Fibroblast of lung (primary cell): ENCODE results near the gene BBS9. TPM values are rescaled to one million over a fixed set of nuclear protein-coding genes. Genes with fewer than 3 reads are reported as not detected.

Experiments
- DNase-seq, 2 donors: peaks; one replicate each; pipeline versions ENCODE4 v3.0.0 to v3.0.0-alpha.2; 2010; ENCODE audit warnings: low read depth in 2 of 2
- H2AFZ ChIP-seq: 2 replicates; pipeline ENCODE4 v1.5.1; 2012; ENCODE audit warnings: low read length, control low read depth, inconsistent platforms
- H3K27ac ChIP-seq: 2 replicates; pipeline ENCODE4 v1.5.1; 2011; ENCODE audit warnings: low read length, control low read depth; ENCODE audit not compliant: insufficient read depth
- H3K27me3 ChIP-seq: 2 replicates; pipeline ENCODE4 v1.5.1; 2011; ENCODE audit warnings: mild to moderate bottlenecking, low read length; ENCODE audit not compliant: control insufficient read depth, insufficient read depth
- H3K36me3 ChIP-seq: 2 replicates; pipeline ENCODE4 v1.5.1; 2011; ENCODE audit warnings: low read length; ENCODE audit not compliant: control insufficient read depth, insufficient read depth
- H3K4me1 ChIP-seq: 2 replicates; pipeline ENCODE4 v1.5.1; 2011; ENCODE audit warnings: low read length; ENCODE audit not compliant: control insufficient read depth, insufficient read depth; ENCODE audit errors: extremely low read depth
- H3K4me2 ChIP-seq: 2 replicates; pipeline ENCODE4 v1.5.1; 2011; ENCODE audit warnings: low read length, control low read depth; ENCODE audit not compliant: insufficient read depth; ENCODE audit errors: extremely low read depth
- H3K4me3 ChIP-seq, 4 experiments: fragments of 200-600 bp in 1 of 4; sonication (generic) in 1 of 4; replicated peaks in 1 of 4; 2 replicates each; pipeline ENCODE4 v1.5.1; 2011 to 2016; ENCODE audit warnings: low read length in 4 of 4, low read depth in 3 of 4, mild to moderate bottlenecking in 3 of 4, control low read depth in 2 of 4, inconsistent platforms in 1 of 4, mixed read lengths in 1 of 4; ENCODE audit not compliant: insufficient read depth in 1 of 4; ENCODE audit errors: control extremely low read depth in 1 of 4
- H3K79me2 ChIP-seq: 2 replicates; pipeline ENCODE4 v1.5.1; 2012; ENCODE audit warnings: mild to moderate bottlenecking, low read length, inconsistent platforms; ENCODE audit not compliant: control insufficient read depth, insufficient read depth
- H3K9ac ChIP-seq: 2 replicates; pipeline ENCODE4 v1.5.1; 2011; ENCODE audit warnings: mild to moderate bottlenecking, low read length, control low read depth; ENCODE audit not compliant: insufficient read depth
- H3K9me3 ChIP-seq: 2 replicates; pipeline ENCODE4 v1.5.1; 2012; ENCODE audit warnings: low read depth, low read length; ENCODE audit not compliant: control insufficient read depth, insufficient read depth
- H4K20me1 ChIP-seq: 2 replicates; pipeline ENCODE4 v1.5.1; 2011; ENCODE audit warnings: low read length; ENCODE audit not compliant: control insufficient read depth, insufficient read depth; ENCODE audit errors: extremely low read depth
- CTCF ChIP-seq, 2 donors: IDR thresholded peaks in 1 of 2; conservative IDR thresholded peaks in 1 of 2; 1 replicate in 1 of 2; 2 replicates in 1 of 2; pipeline ENCODE4 v1.5.1; 2011 to 2012; ENCODE audit warnings: low read length in 2 of 2, control low read depth in 1 of 2, inconsistent platforms in 1 of 2, low read depth in 1 of 2, mild to moderate bottlenecking in 1 of 2
- EZH2 ChIP-seq: IDR thresholded peaks from 2 replicates; pipeline ENCODE4 v1.5.1; 2012; ENCODE audit warnings: low read length, control low read depth, mild to moderate bottlenecking; ENCODE audit errors: missing control alignments
- polyA plus RNA-seq, 2 donors: library from polyadenylated mRNA; depleted of rRNA in 1 of 2; stranded (reverse) in 1 of 2; unstranded in 1 of 2; fragments of >200 nt; gene quantifications; 2 replicates each; pipeline ENCODE4 v1.2.1, GENCODE V29; 2011 to 2012; ENCODE audit warnings: missing spikeins in 1 of 2
- total RNA-seq: library from RNA; depleted of rRNA; stranded (reverse); fragments of >200 nt; gene quantifications from 2 replicates; pipeline ENCODE4 v1.2.1, GENCODE V29; 2014

The BBS9 gene
- total and polyA plus RNA-seq, 2 donors (not counting 1 experiment from before 2014, with no cell fraction given), result 19.1 to 26.9 TPM

- Histone ChIP-seq H3K79me2 (no peaks in the 10 kb centered on the region), H3K4me1 (no peaks in the 10 kb centered on the region), H3K4me2 (no peak overlapping the region), H3K27ac (no peak overlapping the region), H3K4me3 (no peak overlapping the region), H3K27me3 (no peaks in the 10 kb centered on the region), H4K20me1 (no peaks in the 10 kb centered on the region), H3K9me3 (no peaks in the 10 kb centered on the region), H3K9ac (no peak overlapping the region), H2AFZ (no peak overlapping the region), H3K36me3 (no peaks in the 10 kb centered on the region)
- no peak for DNase-seq
- TF ChIP-seq EZH2, result no peak
- no peak for TF ChIP-seq CTCF (conservative IDR thresholded peaks at IDR 0.05 in 1 of 2, IDR thresholded peaks at IDR 0.05 in 1 of 2; ENCODE audit: low read depth in 1 of 2, low read length in 2 of 2)
Observed at GRCh38 chr7:33581236-33581635, 451.9 kb downstream of the BBS9 start.

GRCh38 chr7:33582104-33582503 is 452.7 kb downstream of the BBS9 start:
- no peaks in the 10 kb centered on the region for H3K27me3 ChIP-seq
- no peaks in the 10 kb centered on the region for H3K79me2 ChIP-seq
- H4K20me1 ChIP-seq, result no peaks in the 10 kb centered on the region
- no peaks in the 10 kb centered on the region for H3K9me3 ChIP-seq
- no peaks in the 10 kb centered on the region for H3K36me3 ChIP-seq
- H3K4me2 ChIP-seq, result no peak overlapping the region
- no peak overlapping the region for H2AFZ ChIP-seq
- no peak overlapping the region for H3K9ac ChIP-seq
- no peak for DNase-seq
- H3K4me1 ChIP-seq, result no peaks in the 10 kb centered on the region
- TF ChIP-seq CTCF (conservative IDR thresholded peaks at IDR 0.05 in 1 of 2, IDR thresholded peaks at IDR 0.05 in 1 of 2; ENCODE audit: low read depth in 1 of 2, low read length in 2 of 2), result no peak
- no peak for TF ChIP-seq EZH2
- no peak overlapping the region for H3K4me3 ChIP-seq
- H3K27ac ChIP-seq, result no peak overlapping the region

- no peaks in the 10 kb centered on the region for H3K9me3 ChIP-seq
- no peaks in the 10 kb centered on the region for H3K36me3 ChIP-seq
- no peak overlapping the region for H2AFZ ChIP-seq
- no peaks in the 10 kb centered on the region for H3K27me3 ChIP-seq
- H4K20me1 ChIP-seq, result no peaks in the 10 kb centered on the region
- no peak overlapping the region for H3K27ac ChIP-seq
- H3K4me2 ChIP-seq, result no peak overlapping the region
- H3K4me3 ChIP-seq, result no peak overlapping the region
- TF ChIP-seq EZH2, result no peak
- TF ChIP-seq CTCF (conservative IDR thresholded peaks at IDR 0.05 in 1 of 2, IDR thresholded peaks at IDR 0.05 in 1 of 2; ENCODE audit: low read depth in 1 of 2, low read length in 2 of 2), result no peak
- DNase-seq, result no peak
- H3K79me2 ChIP-seq, result no peaks in the 10 kb centered on the region
- no peak overlapping the region for H3K9ac ChIP-seq
- no peaks in the 10 kb centered on the region for H3K4me1 ChIP-seq
Observed at GRCh38 chr7:33582533-33582932, 453.2 kb downstream of the BBS9 start.
